Endothelial cell of umbilical vein (primary cell): ENCODE data around the gene IQGAP2. TPM values are rescaled to one million over a fixed set of nuclear protein-coding genes. Genes with fewer than 3 reads are reported as not detected.

ENCODE experiments used
- BruUV-seq: library from RNA; stranded (reverse); fragments of 400-500 nt; replicated peaks from 2 replicates; lab custom pipeline; 2021; lab: Mats Ljungman, UMichigan
- CTCF ChIA-PET: fragments of 300-600, 350-600 bp; sonication (Branson Sonifier 250); formaldehyde crosslinking; loops from one replicate; lab custom pipeline; 2021; ENCODE audit warnings: antibody characterized with exemption, inconsistent platforms; lab: Charles Lee
- POLR2A ChIA-PET: fragments of 300-600, 350-600 bp; sonication (Branson Sonifier 250); formaldehyde crosslinking; loops from one replicate; lab custom pipeline; 2021; ENCODE audit warnings: antibody characterized with exemption, inconsistent platforms; lab: Charles Lee
- DNase-seq: peaks from one replicate; pipeline ENCODE4 v3.0.0-alpha.2; 2011; ENCODE audit warnings: low read depth, low spot score
- FAIRE-seq: peaks from 2 replicates; lab custom pipeline; 2011; peaks lifted over from hg19 to GRCh38; lab: Jason Lieb, UNC
- H2AFZ ChIP-seq: 2 replicates; pipeline ENCODE4 v1.6.0; 2012; ENCODE audit warnings: low read depth, low read length, control low read depth, inconsistent platforms
- H3K27ac ChIP-seq: 2 replicates; pipeline ENCODE4 v1.5.1; 2011; ENCODE audit warnings: low read depth, mild to moderate bottlenecking, control low read depth, low read length, moderate library complexity; ENCODE audit not compliant: insufficient read depth
- H3K27me3 ChIP-seq, 2 experiments: 2 replicates each; pipeline versions ENCODE4 v1.6.0 to v1.6.1; 2011; ENCODE audit warnings: low read length in 2 of 2, mixed read lengths in 1 of 2; ENCODE audit not compliant: control insufficient read depth in 2 of 2, insufficient read depth in 2 of 2
- H3K36me3 ChIP-seq, 2 experiments: 2 replicates in 1 of 2; 3 replicates in 1 of 2; pipeline ENCODE4 v1.5.1; 2011; ENCODE audit warnings: low read length in 2 of 2, mild to moderate bottlenecking in 1 of 2, moderate library complexity in 1 of 2; ENCODE audit not compliant: control insufficient read depth in 2 of 2, insufficient read depth in 2 of 2; ENCODE audit errors: extremely low read depth in 1 of 2
- H3K4me1 ChIP-seq: 3 replicates; pipeline ENCODE4 v1.5.1; 2011; ENCODE audit warnings: mild to moderate bottlenecking, low read length; ENCODE audit not compliant: control insufficient read depth, insufficient read depth; ENCODE audit errors: extremely low read depth
- H3K4me2 ChIP-seq: 2 replicates; pipeline ENCODE4 v1.6.1; 2011; ENCODE audit warnings: low read length, control low read depth, mixed read lengths; ENCODE audit not compliant: insufficient read depth
- H3K4me3 ChIP-seq, 3 experiments: fragments of 200-600 bp in 1 of 3; sonication (generic), shearing (Covaris generic) in 1 of 3; replicated peaks in 1 of 3; 2 replicates each; pipeline ENCODE4 v1.5.1; 2011 to 2016; ENCODE audit warnings: control low read depth in 3 of 3, low read length in 3 of 3, mild to moderate bottlenecking in 2 of 3, inconsistent platforms in 1 of 3, low read depth in 1 of 3, moderate library complexity in 1 of 3; ENCODE audit not compliant: insufficient read depth in 1 of 3
- H3K79me2 ChIP-seq: 2 replicates; pipeline ENCODE4 v1.6.0; 2012; ENCODE audit warnings: low read length, inconsistent platforms; ENCODE audit not compliant: control insufficient read depth, insufficient read depth
- H3K9ac ChIP-seq: replicated peaks from 2 replicates; pipeline ENCODE3; 2011; ENCODE audit warnings: low read length, control low read depth; ENCODE audit not compliant: insufficient read depth; ENCODE audit errors: extremely low read depth
- H3K9me1 ChIP-seq: replicated peaks from 3 replicates; pipeline ENCODE4 v1.6.0; 2011; ENCODE audit warnings: mild to moderate bottlenecking, low read length; ENCODE audit not compliant: control insufficient read depth, insufficient read depth; ENCODE audit errors: extremely low read depth
- H3K9me3 ChIP-seq: replicated peaks from 2 replicates; pipeline ENCODE4 v1.5.1; 2012; ENCODE audit warnings: low read length, inconsistent platforms; ENCODE audit not compliant: control insufficient read depth, insufficient read depth
- H4K20me1 ChIP-seq: replicated peaks from 2 replicates; pipeline ENCODE3; 2011; ENCODE audit warnings: mild to moderate bottlenecking, low read length; ENCODE audit not compliant: control insufficient read depth, insufficient read depth; ENCODE audit errors: extremely low read depth
- CTCF ChIP-seq, 2 donors: IDR thresholded peaks; 1 replicate in 1 of 2; 2 replicates in 1 of 2; pipeline ENCODE4 v1.5.1; 2011; ENCODE audit warnings: low read length in 2 of 2, mild to moderate bottlenecking in 2 of 2, moderate library complexity in 2 of 2, control low read depth in 1 of 2, inconsistent platforms in 1 of 2, low read depth in 1 of 2; ENCODE audit not compliant: insufficient read depth in 1 of 2; ENCODE audit errors: extremely low read depth in 1 of 2
- EZH2 ChIP-seq: IDR thresholded peaks from 2 replicates; pipeline ENCODE4 v1.6.1; 2012; ENCODE audit warnings: borderline replicate concordance, low read depth, mild to moderate bottlenecking, moderate library complexity, low read length, inconsistent platforms; ENCODE audit not compliant: severe bottlenecking
- FOS ChIP-seq: IDR thresholded peaks from 2 replicates; pipeline ENCODE4 v1.6.1; 2011; ENCODE audit warnings: mild to moderate bottlenecking, low read length, moderate library complexity, borderline replicate concordance; ENCODE audit not compliant: insufficient read depth
- GATA2 ChIP-seq: IDR thresholded peaks from 2 replicates; pipeline ENCODE4 v1.7.0; 2011; ENCODE audit warnings: low read depth, mild to moderate bottlenecking, moderate library complexity, mixed read lengths, low read length; ENCODE audit not compliant: insufficient read length, insufficient read depth
- JUN ChIP-seq: IDR thresholded peaks from 2 replicates; pipeline ENCODE4 v1.6.1; 2011; ENCODE audit warnings: borderline replicate concordance, low read depth; ENCODE audit not compliant: insufficient read length, insufficient read depth
- MAX ChIP-seq: IDR thresholded peaks from 2 replicates; pipeline ENCODE4 v1.6.1; 2011; ENCODE audit not compliant: insufficient read depth, insufficient read length
- MYC ChIP-seq: IDR thresholded peaks from one replicate; pipeline ENCODE4 v1.6.1; 2011; ENCODE audit warnings: mild to moderate bottlenecking, low read depth, low read length
- POLR2A ChIP-seq: IDR thresholded peaks from 2 replicates; pipeline ENCODE4 v1.6.1; 2012; ENCODE audit warnings: low read depth, mild to moderate bottlenecking, control low read depth, low read length
- POLR2AphosphoS5 ChIP-seq: IDR thresholded peaks from 2 replicates; pipeline ENCODE4 v1.6.1; 2012; ENCODE audit warnings: low read depth, mild to moderate bottlenecking, control low read depth, low read length, moderate library complexity; ENCODE audit not compliant: insufficient read depth
- dilution Hi-C: fragments of 300-500 bp; cut with MboI; formaldehyde crosslinking; loops from one replicate; pipeline ENCODE4 v1.15.0; 2019; ENCODE audit warnings: low sequenced_read_pairs; ENCODE audit not compliant: extremely low pct_ligation_motif_present
- intact Hi-C: fragments of 100-400 bp; cut with micrococcal nuclease; formaldehyde crosslinking; loops from one replicate; pipeline ENCODE4 v1.10.0; 2022
- polyA plus RNA-seq, 4 experiments: library from polyadenylated mRNA; depleted of rRNA in 3 of 4; stranded (reverse) in 3 of 4; unstranded in 1 of 4; fragments of >200 nt; gene quantifications; 2 replicates each; pipeline versions ENCODE4 v1.2.1 to v1.2.3, GENCODE V29; 2011 to 2012; ENCODE audit warnings: missing spikeins in 1 of 4
- total RNA-seq: library from RNA; stranded (reverse); gene quantifications from 2 replicates; pipeline ENCODE4 v1.2.3, GENCODE V29; 2021

The IQGAP2 gene
- total and polyA plus RNA-seq, 2 donors (not counting 3 experiments of a cell fraction or from before 2014, with no cell fraction given), result 4.5 to 4.7 TPM

- H3K4me3 ChIP-seq, result no peak overlapping the region
- no peaks in the 10 kb centered on the region for H3K36me3 ChIP-seq
- H3K79me2 ChIP-seq, result no peaks in the 10 kb centered on the region
- no peaks in the 10 kb centered on the region for H3K9me1 ChIP-seq
- H3K9ac ChIP-seq, result no peak overlapping the region
- DNase-seq (no peak), FAIRE-seq (no peak)
- H2AFZ ChIP-seq, result no peak overlapping the region
- ChIA-PET CTCF (no interaction called here), POLR2A (no interaction called here)
- H3K27me3 ChIP-seq, result no peaks in the 10 kb centered on the region
- BruUV-seq, result no TSS peak
- dilution Hi-C loops (no loop called here), intact Hi-C loops (no loop called here)
- no peaks in the 10 kb centered on the region for H3K4me1 ChIP-seq
- no peaks in the 10 kb centered on the region for H4K20me1 ChIP-seq
- no peak overlapping the region for H3K27ac ChIP-seq
- no peak overlapping the region for H3K4me2 ChIP-seq
- TF ChIP-seq GATA2 (no peak), MAX (no peak)
- no peaks in the 10 kb centered on the region for H3K9me3 ChIP-seq
Measured at GRCh38 chr5:76479281-76479680, 76.2 kb downstream of the IQGAP2 start.

GRCh38 chr5:76479973-76480667 lies 77.0 kb downstream of the IQGAP2 start:
- no peak for TF ChIP-seq CTCF (IDR thresholded peaks at IDR 0.05; ENCODE audit: extremely low read depth in 1 of 2, insufficient read depth in 1 of 2, low read depth in 1 of 2, low read length in 2 of 2)
- no peak for TF ChIP-seq POLR2AphosphoS5
- no peak for TF ChIP-seq MYC
- TF ChIP-seq POLR2A, result no peak
- no peak for TF ChIP-seq MAX
- no peak for TF ChIP-seq FOS
- no peak for TF ChIP-seq JUN
- no peak for TF ChIP-seq EZH2
- TF ChIP-seq GATA2, result no peak
- no peak overlapping the region for H3K27ac ChIP-seq
- H3K4me3 ChIP-seq, result no peak overlapping the region
- no peak for DNase-seq
- H2AFZ ChIP-seq, result no peak overlapping the region
- no peaks in the 10 kb centered on the region for H3K36me3 ChIP-seq
- H3K79me2 ChIP-seq, result no peaks in the 10 kb centered on the region
- H4K20me1 ChIP-seq, result no peaks in the 10 kb centered on the region
- ChIA-PET CTCF (no interaction called here), POLR2A (no interaction called here)
- no peaks in the 10 kb centered on the region for H3K27me3 ChIP-seq
- no peak overlapping the region for H3K9ac ChIP-seq
- dilution Hi-C loops (no loop called here), intact Hi-C loops (no loop called here)
- no peak for FAIRE-seq
- no peak overlapping the region for H3K4me2 ChIP-seq
- H3K4me1 ChIP-seq, result no peaks in the 10 kb centered on the region
- no TSS peak for BruUV-seq
- no peaks in the 10 kb centered on the region for H3K9me3 ChIP-seq
- H3K9me1 ChIP-seq, result no peaks in the 10 kb centered on the region
